Right renal cortex interstitium (tissue), 3 donors: Measurements from ENCODE around the gene UPF1. TPM values are rescaled to one million over a fixed set of nuclear protein-coding genes. Genes with fewer than 3 reads are reported as not detected.
"Not testable (repeated sequence)": the region's sequence is repeated elsewhere in the genome, so short reads cannot be mapped to it uniquely, and the experiment has no call there.

Experiments
- DNase-seq, 3 donors: peaks; one replicate each; pipeline ENCODE4 v3.0.0-alpha.2; 2013; ENCODE audit warnings: low read depth in 3 of 3, low spot score in 2 of 3
- polyA plus RNA-seq, 3 donors: library from polyadenylated mRNA; unstranded; fragments of 120-200 nt; gene quantifications; one replicate each; pipeline ENCODE4 v1.2.1, GENCODE V29; 2013; ENCODE audit not compliant: insufficient read length in 3 of 3

Gene UPF1
- polyA plus RNA-seq, 3 donors, result 44.7 to 56.8 (median 48.2) TPM

GRCh38 chr19:18908917-18909619, 77.3 kb downstream of the UPF1 start:
- DNase-seq, result no peak

- no peak for DNase-seq
Measured at GRCh38 chr19:18910010-18910409, 78.3 kb downstream of the UPF1 start.

- no peak for DNase-seq
Measured at GRCh38 chr19:18910801-18911436, 79.2 kb downstream of the UPF1 start.

- DNase-seq, result no peak
Measured at GRCh38 chr19:18912933-18913332, 81.2 kb downstream of the UPF1 start.

GRCh38 chr19:18913466-18913865, 81.7 kb downstream of the UPF1 start:
- DNase-seq, result no peak

GRCh38 chr19:18915639-18916038, 83.9 kb downstream of the UPF1 start:
- DNase-seq, result no peak

GRCh38 chr19:18917593-18917992, 85.8 kb downstream of the UPF1 start:
- DNase-seq, result not testable (repeated sequence)

Other genes with a start within 250 kb of the UPF1 start
- gene REX1BD, start 243.2 kb upstream of the UPF1 start, polyA plus RNA-seq, result 10 to 100 TPM; 22.0 to 24.5 (median 22.3) TPM
- gene CRLF1, start 225.2 kb upstream of the UPF1 start, polyA plus RNA-seq, result 1 to 10 TPM; 2.7 to 3.5 (median 3.2) TPM
- 1 to 10 TPM; 1.5 to 2.6 (median 1.9) TPM for gene TMEM59L, start 219.1 kb upstream of the UPF1 start, polyA plus RNA-seq
- 1 to 10 TPM; 5.0 to 6.1 (median 5.3) TPM for gene KLHL26, start 194.9 kb upstream of the UPF1 start, polyA plus RNA-seq
- 10 to 100 TPM; 12.0 to 13.6 (median 12.2) TPM for gene CRTC1, start 148.3 kb upstream of the UPF1 start, polyA plus RNA-seq
- gene COMP, start 40.7 kb upstream of the UPF1 start, polyA plus RNA-seq, result under 1 TPM; 0.04 to 0.10 (median 0.07) TPM
- gene CERS1, start 64.2 kb downstream of the UPF1 start, polyA plus RNA-seq, result 1 to 10 TPM; 5.1 to 5.6 (median 5.2) TPM
- gene COPE, start 87.4 kb downstream of the UPF1 start, polyA plus RNA-seq, result 100 to 1,000 TPM in 2 of 3 donors, 10 to 100 TPM in 1; 91.0 to 108 (median 106) TPM
- gene DDX49, start 87.8 kb downstream of the UPF1 start, polyA plus RNA-seq, result 10 to 100 TPM; 47.8 to 51.2 (median 48.2) TPM
- gene HOMER3, start 109.3 kb downstream of the UPF1 start, polyA plus RNA-seq, result 10 to 100 TPM; 46.4 to 50.4 (median 48.2) TPM
- gene SUGP2, start 201.6 kb downstream of the UPF1 start, polyA plus RNA-seq, result 10 to 100 TPM; 69.2 to 74.4 (median 71.5) TPM
- 10 to 100 TPM; 32.4 to 36.8 (median 34.9) TPM for gene ARMC6, start 201.6 kb downstream of the UPF1 start, polyA plus RNA-seq
- gene SLC25A42, start 232.0 kb downstream of the UPF1 start, polyA plus RNA-seq, result 10 to 100 TPM; 13.0 to 19.2 (median 16.2) TPM